ENCODE measurements around the gene MYCT1. TPM values are rescaled to one million over a fixed set of nuclear protein-coding genes. Genes with fewer than 3 reads are reported as not detected.

Gene MYCT1
- total RNA-seq, 2 experiments from 2014 or later, result not detected

Other genes with a start within 250 kb of the MYCT1 start
- 10 to 100 TPM; 25.8 to 25.9 TPM for gene SYNE1, start 60.5 kb upstream of the MYCT1 start, total RNA-seq
- gene VIP, start 52.9 kb downstream of the MYCT1 start, total RNA-seq, result not detected

Measured in activated CD4-positive, alpha-beta memory T cell treated with anti-CD3 and anti-CD28 coated beads for 36 hours (primary cell).